ENCODE data around the gene CDCA8. TPM values are rescaled to one million over a fixed set of nuclear protein-coding genes. Genes with fewer than 3 reads are reported as not detected.

The CDCA8 gene
- total and polyA plus RNA-seq, 2 donors (not counting 3 experiments of a cell fraction or from before 2014, with no cell fraction given): 38.5 to 45.7 TPM

DNA sequence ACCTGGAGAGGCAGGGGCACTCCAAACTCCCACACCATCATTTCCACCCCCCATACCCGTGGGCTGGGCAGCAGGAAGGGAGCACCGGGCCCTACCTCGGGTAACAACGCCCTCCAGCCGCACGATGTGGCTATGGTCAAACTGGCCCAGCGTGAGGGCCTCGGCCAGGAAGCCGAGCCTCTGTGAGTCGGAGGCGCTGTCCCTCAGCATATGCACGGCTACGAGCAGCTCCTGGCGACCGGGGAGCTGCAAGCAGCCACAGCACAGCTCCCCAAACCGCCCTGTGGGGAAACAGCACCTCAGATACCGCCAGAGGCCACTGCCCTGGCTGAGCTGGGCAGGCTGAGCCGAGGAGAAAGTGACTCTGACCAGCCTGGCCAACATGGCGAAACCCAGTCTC, 29.2 kb downstream of the CDCA8 start:
- no peaks in the 10 kb centered on the region for H3K36me3 ChIP-seq (ENCODE audit: control insufficient read depth in 2 of 2, extremely low read depth in 1 of 2, insufficient read depth in 2 of 2, low read length in 2 of 2)
- H3K4me2 ChIP-seq (ENCODE audit: insufficient read depth, low read length): no peak overlapping the region
- no TSS peak for BruUV-seq (replicated peaks)
- no peak overlapping the region for H3K27ac ChIP-seq (ENCODE audit: insufficient read depth, low read depth, low read length)
- H3K9ac ChIP-seq (replicated peaks; ENCODE audit: extremely low read depth, insufficient read depth, low read length): no peak overlapping the region
- dilution Hi-C loops (cut with MboI; ENCODE audit: extremely low pct_ligation_motif_present, low sequenced_read_pairs) (no loop called here), intact Hi-C loops (cut with micrococcal nuclease) (no loop called here)
- no peaks in the 10 kb centered on the region for H3K9me1 ChIP-seq (replicated peaks; ENCODE audit: control insufficient read depth, extremely low read depth, insufficient read depth, low read length)
- TF ChIP-seq, protein P1, sequence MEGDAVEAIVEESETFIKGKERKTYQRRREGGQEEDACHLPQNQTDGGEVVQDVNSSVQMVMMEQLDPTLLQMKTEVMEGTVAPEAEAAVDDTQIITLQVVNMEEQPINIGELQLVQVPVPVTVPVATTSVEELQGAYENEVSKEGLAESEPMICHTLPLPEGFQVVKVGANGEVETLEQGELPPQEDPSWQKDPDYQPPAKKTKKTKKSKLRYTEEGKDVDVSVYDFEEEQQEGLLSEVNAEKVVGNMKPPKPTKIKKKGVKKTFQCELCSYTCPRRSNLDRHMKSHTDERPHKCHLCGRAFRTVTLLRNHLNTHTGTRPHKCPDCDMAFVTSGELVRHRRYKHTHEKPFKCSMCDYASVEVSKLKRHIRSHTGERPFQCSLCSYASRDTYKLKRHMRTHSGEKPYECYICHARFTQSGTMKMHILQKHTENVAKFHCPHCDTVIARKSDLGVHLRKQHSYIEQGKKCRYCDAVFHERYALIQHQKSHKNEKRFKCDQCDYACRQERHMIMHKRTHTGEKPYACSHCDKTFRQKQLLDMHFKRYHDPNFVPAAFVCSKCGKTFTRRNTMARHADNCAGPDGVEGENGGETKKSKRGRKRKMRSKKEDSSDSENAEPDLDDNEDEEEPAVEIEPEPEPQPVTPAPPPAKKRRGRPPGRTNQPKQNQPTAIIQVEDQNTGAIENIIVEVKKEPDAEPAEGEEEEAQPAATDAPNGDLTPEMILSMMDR (IDR thresholded peaks at IDR 0.05; ENCODE audit: extremely low read depth in 1 of 2, insufficient read depth in 1 of 2, low read depth in 1 of 2, low read length in 2 of 2): no peak
- TF ChIP-seq EZH2 (IDR thresholded peaks at IDR 0.05; ENCODE audit: borderline replicate concordance, low read depth, low read length, severe bottlenecking) (no peak), FOS (IDR thresholded peaks at IDR 0.05; ENCODE audit: borderline replicate concordance, insufficient read depth, low read length) (no peak), POLR2A (IDR thresholded peaks at IDR 0.05; ENCODE audit: low read depth, low read length) (no peak), MYC (IDR thresholded peaks at IDR 0.05; ENCODE audit: low read depth, low read length) (no peak), JUN (IDR thresholded peaks at IDR 0.05; ENCODE audit: borderline replicate concordance, insufficient read depth, insufficient read length, low read depth) (no peak)
- no peak for DNase-seq (ENCODE audit: low read depth, low spot score)
- no peak overlapping the region for H3K4me3 ChIP-seq (replicated peaks in 1 of 3; ENCODE audit: insufficient read depth in 1 of 3, low read depth in 1 of 3, low read length in 3 of 3)
- ChIA-PET CTCF (no interaction called here), POLR2A (interaction anchor here (0.6 kb wide), 1 partner anchor 154 kb away, joined by 3 read pairs; no protein-coding TSS in a partner anchor)
- no peaks in the 10 kb centered on the region for H4K20me1 ChIP-seq (replicated peaks; ENCODE audit: control insufficient read depth, extremely low read depth, insufficient read depth, low read length)
- FAIRE-seq: no peak
- H3K9me3 ChIP-seq (replicated peaks; ENCODE audit: control insufficient read depth, insufficient read depth, low read length): no peaks in the 10 kb centered on the region
- H3K27me3 ChIP-seq (ENCODE audit: control insufficient read depth in 2 of 2, insufficient read depth in 2 of 2, low read length in 2 of 2): no peaks in the 10 kb centered on the region
- no peaks in the 10 kb centered on the region for H3K4me1 ChIP-seq (ENCODE audit: control insufficient read depth, extremely low read depth, insufficient read depth, low read length)
- H2AFZ ChIP-seq (ENCODE audit: low read depth, low read length): no peak overlapping the region
- no peaks in the 10 kb centered on the region for H3K79me2 ChIP-seq (ENCODE audit: control insufficient read depth, insufficient read depth, low read length)

Measured in endothelial cell of umbilical vein (primary cell).